H9 (cell line): ENCODE measurements around the gene DCTN2. TPM values are rescaled to one million over a fixed set of nuclear protein-coding genes. Genes with fewer than 3 reads are reported as not detected.

Experiments
- DNase-seq: peaks from one replicate; pipeline ENCODE4 v3.0.0-alpha.2; 2017
- H2AFZ ChIP-seq: one replicate; pipeline ENCODE4 v1.6.1; 2013; ENCODE audit warnings: mild to moderate bottlenecking, low read length, control low read depth, moderate library complexity
- H2AK5ac ChIP-seq: 2 replicates; pipeline ENCODE4 v1.6.1; 2013; ENCODE audit warnings: low read length, control low read depth, mixed read lengths; ENCODE audit not compliant: insufficient read length
- H2BK120ac ChIP-seq: one replicate; pipeline ENCODE4 v1.6.1; 2013; ENCODE audit warnings: low read depth, mild to moderate bottlenecking, low read length, control low read depth, inconsistent platforms; ENCODE audit not compliant: poor library complexity, severe bottlenecking
- H2BK12ac ChIP-seq: 2 replicates; pipeline ENCODE4 v1.6.1; 2013; ENCODE audit warnings: low read length, control low read depth, mixed read lengths, low read depth; ENCODE audit not compliant: insufficient read length
- H2BK15ac ChIP-seq: 2 replicates; pipeline ENCODE4 v1.6.1; 2013; ENCODE audit warnings: low read depth, low read length, control low read depth
- H2BK20ac ChIP-seq: one replicate; pipeline ENCODE4 v1.6.1; 2013; ENCODE audit warnings: low read depth, mild to moderate bottlenecking, low read length, control low read depth, inconsistent platforms; ENCODE audit not compliant: poor library complexity, severe bottlenecking
- H2BK5ac ChIP-seq: 2 replicates; pipeline ENCODE4 v1.6.1; 2013; ENCODE audit warnings: low read length, control low read depth, mixed read lengths; ENCODE audit not compliant: insufficient read length
- H3K14ac ChIP-seq: 2 replicates; pipeline ENCODE4 v1.6.1; 2013; ENCODE audit warnings: low read length, control low read depth; ENCODE audit not compliant: insufficient read depth
- H3K18ac ChIP-seq: 2 replicates; pipeline ENCODE4 v1.6.1; 2013; ENCODE audit warnings: low read depth, mild to moderate bottlenecking, mixed read lengths, low read length, control low read depth; ENCODE audit not compliant: insufficient read length
- H3K23ac ChIP-seq: 2 replicates; pipeline ENCODE4 v1.6.1; 2013; ENCODE audit warnings: low read length, control low read depth, mixed read lengths, low read depth; ENCODE audit not compliant: insufficient read length
- H3K23me2 ChIP-seq: 2 replicates; pipeline ENCODE4 v1.6.1; 2013; ENCODE audit warnings: low read depth, mild to moderate bottlenecking, mixed read lengths, low read length, control low read depth; ENCODE audit not compliant: insufficient read length, poor library complexity, severe bottlenecking
- H3K27ac ChIP-seq: 2 replicates; pipeline ENCODE4 v1.5.1; 2013; ENCODE audit warnings: low read length, control low read depth, mixed read lengths, low read depth; ENCODE audit not compliant: insufficient read length
- H3K27me3 ChIP-seq: 2 replicates; pipeline ENCODE4 v1.6.1; 2013; ENCODE audit warnings: low read length, control low read depth, inconsistent platforms; ENCODE audit not compliant: insufficient read depth
- H3K4ac ChIP-seq: 2 replicates; pipeline ENCODE4 v1.6.1; 2013; ENCODE audit warnings: low read depth, mild to moderate bottlenecking, control low read depth, inconsistent platforms, low read length, moderate library complexity
- H3K4me1 ChIP-seq: 2 replicates; pipeline ENCODE4 v1.6.1; 2013; ENCODE audit warnings: low read length, control low read depth, inconsistent platforms; ENCODE audit not compliant: insufficient read depth
- H3K4me2 ChIP-seq: 2 replicates; pipeline ENCODE4 v1.6.1; 2013; ENCODE audit warnings: low read length, control low read depth, mixed read lengths; ENCODE audit not compliant: insufficient read length, insufficient read depth
- H3K56ac ChIP-seq: 2 replicates; pipeline ENCODE4 v1.6.1; 2013; ENCODE audit warnings: low read depth, mild to moderate bottlenecking, mixed read lengths, low read length, control low read depth; ENCODE audit not compliant: insufficient read length
- H3K79me1 ChIP-seq: 2 replicates; pipeline ENCODE4 v1.6.1; 2013; ENCODE audit warnings: low read depth, mild to moderate bottlenecking, moderate library complexity, low read length, control low read depth, inconsistent platforms; ENCODE audit not compliant: insufficient read depth, poor library complexity, severe bottlenecking
- H3K79me2 ChIP-seq: 2 replicates; pipeline ENCODE4 v1.6.1; 2013; ENCODE audit warnings: low read length, control low read depth, inconsistent platforms; ENCODE audit not compliant: insufficient read depth
- H3K9ac ChIP-seq: 2 replicates; pipeline ENCODE4 v1.6.1; 2013; ENCODE audit warnings: low read length, control low read depth, mixed read lengths; ENCODE audit not compliant: insufficient read length; ENCODE audit errors: extremely low read depth
- H3K9me3 ChIP-seq: one replicate; pipeline ENCODE4 v1.6.1; 2013; ENCODE audit warnings: low read depth, low read length, inconsistent platforms; ENCODE audit not compliant: control insufficient read depth
- H3T11ph ChIP-seq: one replicate; pipeline ENCODE4 v1.6.1; 2013; ENCODE audit warnings: mild to moderate bottlenecking, low read length, control low read depth, inconsistent platforms
- H4K20me1 ChIP-seq: one replicate; pipeline ENCODE4 v1.6.1; 2013; ENCODE audit not compliant: control insufficient read depth, insufficient read length, insufficient read depth
- H4K5ac ChIP-seq: 2 replicates; pipeline ENCODE4 v1.6.1; 2013; ENCODE audit warnings: low read depth, mild to moderate bottlenecking, mixed read lengths, low read length, control low read depth; ENCODE audit not compliant: insufficient read length
- H4K8ac ChIP-seq: replicated peaks from 2 replicates; pipeline ENCODE4 v1.6.1; 2013; ENCODE audit warnings: low read length, control low read depth, mixed read lengths, low read depth; ENCODE audit not compliant: insufficient read length
- H4K91ac ChIP-seq: 2 replicates; pipeline ENCODE4 v1.6.1; 2013; ENCODE audit warnings: low read depth, mild to moderate bottlenecking, moderate library complexity, mixed read lengths, low read length, control low read depth; ENCODE audit not compliant: insufficient read length
- H3K27ac Mint-ChIP-seq, 3 experiments: 2 replicates in 2 of 3; 3 replicates in 1 of 3; pipeline ENCODE4 v1.8.0; 2020 to 2021; ENCODE audit warnings: mixed read lengths in 3 of 3, mild to moderate bottlenecking in 1 of 3, moderate library complexity in 1 of 3
- H3K27me3 Mint-ChIP-seq: 2 replicates; pipeline ENCODE4 v1.8.0; 2021; ENCODE audit warnings: low read depth, mild to moderate bottlenecking, moderate library complexity, mixed read lengths
- H3K36me3 Mint-ChIP-seq, 3 experiments: 2 replicates in 2 of 3; 3 replicates in 1 of 3; pipeline ENCODE4 v1.8.0; 2020 to 2021; ENCODE audit warnings: low read depth in 3 of 3, mixed read lengths in 3 of 3; ENCODE audit not compliant: insufficient read depth in 1 of 3
- H3K4me1 Mint-ChIP-seq, 2 experiments: 2 replicates each; pipeline ENCODE4 v1.8.0; 2020; ENCODE audit warnings: mixed read lengths in 2 of 2
- H3K4me3 Mint-ChIP-seq, 2 experiments: 2 replicates in 1 of 2; 3 replicates in 1 of 2; pipeline ENCODE4 v1.8.0; 2020 to 2021; ENCODE audit warnings: mild to moderate bottlenecking in 2 of 2, mixed read lengths in 2 of 2, moderate library complexity in 1 of 2
- H3K9me3 Mint-ChIP-seq, 2 experiments: 2 replicates in 1 of 2; 3 replicates in 1 of 2; pipeline ENCODE4 v1.8.0; 2020; ENCODE audit warnings: mild to moderate bottlenecking in 2 of 2, mixed read lengths in 2 of 2, moderate library complexity in 1 of 2
- WGBS: extraction: QIAGEN DNeasy Blood & Tissue Kit; methylation state at CpG from one replicate; pipeline ENCODE4 v1.1.7; 2013; ENCODE audit warnings: missing lambda C conversion rate, low lambda C conversion rate, mixed read lengths; ENCODE audit not compliant: insufficient read length; ENCODE audit errors: extremely low coverage; 5-methylcytosine and 5-hydroxymethylcytosine counted together
- total RNA-seq: library from RNA; stranded (reverse); gene quantifications from 2 replicates; pipeline ENCODE4 v1.2.1, GENCODE V29; 2021
- TF ChIP-seq, protein P1 (sequence below): fragments of 200-600 bp; sonication (generic); conservative IDR thresholded peaks from 3 replicates; pipeline ENCODE4 v1.8.0; 2021; ENCODE audit warnings: antibody characterized with exemption, mild to moderate bottlenecking

Gene DCTN2
- total RNA-seq, 1 experiment from 2014 or later = 97.7 TPM

DNA sequence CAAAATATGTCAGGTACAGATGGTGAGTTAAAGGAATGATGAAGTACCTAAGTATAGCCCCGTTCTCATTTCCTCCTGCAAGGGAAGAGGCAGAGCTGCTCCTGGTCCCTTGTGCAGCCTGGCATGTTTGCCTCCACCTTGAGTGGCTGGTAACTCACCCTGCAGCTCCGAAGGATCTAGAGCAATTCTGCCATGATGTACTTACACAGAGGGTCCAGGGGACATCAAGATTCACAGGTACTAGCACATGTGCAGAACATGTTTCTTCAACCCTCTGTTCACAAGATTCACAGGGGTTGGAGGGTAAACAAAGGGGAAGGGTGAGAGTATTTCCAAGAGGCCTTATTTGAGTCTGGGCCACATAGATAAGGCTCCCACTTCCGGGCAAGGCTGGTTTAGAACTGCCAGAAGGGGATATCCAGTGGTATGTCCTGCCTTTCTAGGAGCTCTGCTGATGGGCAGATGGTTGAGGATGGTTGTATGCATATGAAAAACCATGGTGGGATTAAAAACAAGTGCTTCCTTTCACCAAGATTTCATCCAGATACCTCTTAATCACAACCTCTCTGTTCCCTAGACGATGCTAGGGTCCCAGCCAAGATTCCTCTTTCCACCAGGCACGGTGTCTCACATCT lies 7.7 kb downstream of the DCTN2 start:
- Mint-ChIP-seq H3K36me3 (peaks cover 5 to 55% (median 48%) of the 10 kb centered on the region in 3 experiments), H3K4me1 (peaks cover 13 to 17% of the 10 kb centered on the region in 2 experiments), H3K27ac (no peak overlapping the region), H3K27me3 (no peaks in the 10 kb centered on the region), H3K9me3 (no peaks in the 10 kb centered on the region), H3K4me3 (no peak overlapping the region)
- H3K23ac ChIP-seq = no peak overlapping the region
- H3T11ph ChIP-seq = no peak overlapping the region
- H3K4me1 ChIP-seq = no peaks in the 10 kb centered on the region; the same call in 1 of the 2 replicates
- H3K23me2 ChIP-seq = no peaks in the 10 kb centered on the region
- WGBS = no CpG with 5 or more reads among the region's 5 CpGs
- no peak overlapping the region for H3K9ac ChIP-seq
- H3K4ac ChIP-seq = no peak overlapping the region
- no peak overlapping the region for H2BK15ac ChIP-seq
- H3K79me2 ChIP-seq = no peaks in the 10 kb centered on the region
- no peak overlapping the region for H2BK20ac ChIP-seq
- H4K91ac ChIP-seq = no peak overlapping the region
- no peak overlapping the region for H2BK12ac ChIP-seq
- no peak for DNase-seq
- H2AK5ac ChIP-seq = no peak overlapping the region
- no peak overlapping the region for H4K5ac ChIP-seq
- H3K14ac ChIP-seq = no peak overlapping the region
- no peak overlapping the region for H2BK5ac ChIP-seq
- TF ChIP-seq, protein P1, sequence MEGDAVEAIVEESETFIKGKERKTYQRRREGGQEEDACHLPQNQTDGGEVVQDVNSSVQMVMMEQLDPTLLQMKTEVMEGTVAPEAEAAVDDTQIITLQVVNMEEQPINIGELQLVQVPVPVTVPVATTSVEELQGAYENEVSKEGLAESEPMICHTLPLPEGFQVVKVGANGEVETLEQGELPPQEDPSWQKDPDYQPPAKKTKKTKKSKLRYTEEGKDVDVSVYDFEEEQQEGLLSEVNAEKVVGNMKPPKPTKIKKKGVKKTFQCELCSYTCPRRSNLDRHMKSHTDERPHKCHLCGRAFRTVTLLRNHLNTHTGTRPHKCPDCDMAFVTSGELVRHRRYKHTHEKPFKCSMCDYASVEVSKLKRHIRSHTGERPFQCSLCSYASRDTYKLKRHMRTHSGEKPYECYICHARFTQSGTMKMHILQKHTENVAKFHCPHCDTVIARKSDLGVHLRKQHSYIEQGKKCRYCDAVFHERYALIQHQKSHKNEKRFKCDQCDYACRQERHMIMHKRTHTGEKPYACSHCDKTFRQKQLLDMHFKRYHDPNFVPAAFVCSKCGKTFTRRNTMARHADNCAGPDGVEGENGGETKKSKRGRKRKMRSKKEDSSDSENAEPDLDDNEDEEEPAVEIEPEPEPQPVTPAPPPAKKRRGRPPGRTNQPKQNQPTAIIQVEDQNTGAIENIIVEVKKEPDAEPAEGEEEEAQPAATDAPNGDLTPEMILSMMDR = no peak
- H4K20me1 ChIP-seq = no peaks in the 10 kb centered on the region
- no peaks in the 10 kb centered on the region for H3K9me3 ChIP-seq
- H3K27ac ChIP-seq = no peak overlapping the region
- no peaks in the 10 kb centered on the region for H3K27me3 ChIP-seq
- no peak overlapping the region for H3K4me2 ChIP-seq
- no peak overlapping the region for H2AFZ ChIP-seq
- H3K56ac ChIP-seq = no peak overlapping the region
- H4K8ac ChIP-seq = no peak overlapping the region
- H3K79me1 ChIP-seq = no peaks in the 10 kb centered on the region
- no peak overlapping the region for H2BK120ac ChIP-seq
- H3K18ac ChIP-seq = no peak overlapping the region
